Coronary artery (tissue), 2 donors: Measurements from ENCODE around the gene ZFAND4.
"Not testable (repeated sequence)": the region's sequence is repeated elsewhere in the genome, so short reads cannot be mapped to it uniquely, and the experiment has no call there.

ENCODE experiments used
- DNase-seq: peaks from one replicate; pipeline ENCODE4 v3.0.0-alpha.2; 2017; ENCODE audit warnings: low spot score
- H3K27ac ChIP-seq, 2 donors: fragments of 200-600 bp; sonication (generic); one replicate each; pipeline ENCODE4 v1.5.1; 2016 to 2019
- H3K4me3 ChIP-seq: fragments of 200-600 bp; sonication (generic); 2 replicates; pipeline ENCODE4 v1.5.1; 2016; ENCODE audit warnings: mild to moderate bottlenecking, moderate library complexity
- CTCF ChIP-seq: fragments of 200-600 bp; sonication (generic); IDR thresholded peaks from one replicate; pipeline ENCODE4 v1.5.1; 2019; ENCODE audit warnings: antibody characterized with exemption

Gene ZFAND4

GRCh38 chr10:45624724-45625123, 47.8 kb downstream of the ZFAND4 start:
- Histone ChIP-seq H3K27ac (no peak overlapping the region), H3K4me3 (no peak overlapping the region)
- no peak for TF ChIP-seq CTCF
- no peak for DNase-seq

GRCh38 chr10:45614869-45615268, 57.7 kb downstream of the ZFAND4 start:
- no peak for DNase-seq
- no peak for TF ChIP-seq CTCF

GRCh38 chr10:45612741-45613140, 59.8 kb downstream of the ZFAND4 start:
- no peak for DNase-seq
- no peak overlapping the region for H3K4me3 ChIP-seq
- no peak overlapping the region for H3K27ac ChIP-seq
- no peak for TF ChIP-seq CTCF

More at GRCh38 chr10:45614869-45615268, 57.7 kb downstream of the ZFAND4 start:
- no peak overlapping the region for H3K27ac ChIP-seq
- no peak overlapping the region for H3K4me3 ChIP-seq

GRCh38 chr10:45608052-45608451, 64.5 kb downstream of the ZFAND4 start:
- no peak overlapping the region for H3K4me3 ChIP-seq
- no peak overlapping the region for H3K27ac ChIP-seq
- no peak for TF ChIP-seq CTCF
- no peak for DNase-seq

- TF ChIP-seq CTCF = no peak
- H3K27ac ChIP-seq = no peak overlapping the region
- H3K4me3 ChIP-seq = no peak overlapping the region
- DNase-seq = no peak
These were observed 65.3 kb downstream of the ZFAND4 start for GRCh38 chr10:45607276-45607675.

- Histone ChIP-seq H3K4me3 (no peak overlapping the region), H3K27ac (no peak overlapping the region)
- no peak for TF ChIP-seq CTCF
- no peak for DNase-seq
These were observed 69.7 kb downstream of the ZFAND4 start for GRCh38 chr10:45602836-45603235.

- TF ChIP-seq CTCF = no peak
- H3K27ac ChIP-seq = no peak overlapping the region
- no peak for DNase-seq
These were observed 70.4 kb downstream of the ZFAND4 start for GRCh38 chr10:45602082-45602730.

GRCh38 chr10:45601254-45601930, 71.2 kb downstream of the ZFAND4 start:
- not testable (repeated sequence) for DNase-seq, H3K4me3 ChIP-seq, H3K27ac ChIP-seq

More at GRCh38 chr10:45602082-45602730, 70.4 kb downstream of the ZFAND4 start:
- H3K4me3 ChIP-seq = no peak overlapping the region

- H3K4me3 ChIP-seq = peak overlapping the region; percentile 45
- not testable (repeated sequence) for DNase-seq, H3K27ac ChIP-seq
These were observed 72.0 kb downstream of the ZFAND4 start for GRCh38 chr10:45600337-45601253.
